T follicular helper cell (primary cell): ENCODE data around the gene TMEM128.
"Not testable (repeated sequence)": the region's sequence is repeated elsewhere in the genome, so short reads cannot be mapped to it uniquely, and the experiment has no call there.

ENCODE experiments used
- DNase-seq: peaks from one replicate; pipeline ENCODE4 v3.0.0-alpha.2; 2020; ENCODE audit warnings: low read depth
- total RNA-seq, 2 experiments: gene quantifications; one replicate each; lab custom pipeline; 2026; lab: John Stamatoyannopoulos, UW

The TMEM128 gene, protein sequence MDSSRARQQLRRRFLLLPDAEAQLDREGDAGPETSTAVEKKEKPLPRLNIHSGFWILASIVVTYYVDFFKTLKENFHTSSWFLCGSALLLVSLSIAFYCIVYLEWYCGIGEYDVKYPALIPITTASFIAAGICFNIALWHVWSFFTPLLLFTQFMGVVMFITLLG
- 19.2 to 19.8 reads per million in 2 experiments for total RNA-seq

DNA sequence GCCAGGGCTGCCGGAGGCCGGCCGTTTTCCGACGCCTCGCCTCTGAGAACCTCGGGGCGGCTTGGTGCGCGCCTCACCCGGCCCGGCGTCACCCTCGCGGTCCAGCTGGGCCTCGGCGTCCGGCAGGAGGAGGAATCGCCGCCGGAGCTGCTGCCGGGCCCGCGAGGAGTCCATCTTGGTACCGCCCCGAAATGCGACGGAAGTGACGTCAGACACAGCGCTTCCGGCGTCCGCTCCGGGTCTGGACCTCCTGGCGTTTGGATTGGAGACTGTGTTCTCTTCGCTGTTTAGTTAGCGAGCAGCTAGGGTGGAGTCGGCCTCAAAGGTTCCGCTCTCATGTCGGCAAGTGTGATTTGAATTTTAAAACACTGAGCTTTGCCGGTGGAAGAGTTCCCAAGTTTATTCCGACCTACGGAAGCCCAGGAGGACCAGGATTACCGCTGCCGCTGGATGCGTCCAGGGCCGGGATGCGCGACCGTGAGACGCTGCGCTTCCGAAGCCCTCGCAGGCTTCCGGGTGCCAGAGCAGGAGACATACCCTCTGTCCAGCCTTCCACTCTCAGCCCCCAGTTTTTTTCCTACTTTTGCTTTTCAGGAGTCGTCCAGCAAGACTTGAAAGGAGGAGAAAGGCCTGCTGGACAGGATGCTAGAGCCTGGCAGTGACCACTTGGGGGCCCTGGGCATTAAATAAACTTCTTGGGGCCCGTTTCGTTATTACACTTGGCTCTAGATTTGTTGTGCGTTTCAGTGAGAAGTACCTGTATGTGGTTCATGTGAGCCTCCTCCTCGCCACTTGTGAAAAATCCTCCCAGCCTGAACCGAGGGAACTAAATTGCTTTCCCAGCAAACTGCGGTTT, at the start of gene TMEM128:
TSS of gene TMEM128 (minus strand) at position 195 of the 856 bp plus-strand sequence. CDS start at position 174, 21 bp downstream.
- DNase-seq = peak; percentile 87

DNA sequence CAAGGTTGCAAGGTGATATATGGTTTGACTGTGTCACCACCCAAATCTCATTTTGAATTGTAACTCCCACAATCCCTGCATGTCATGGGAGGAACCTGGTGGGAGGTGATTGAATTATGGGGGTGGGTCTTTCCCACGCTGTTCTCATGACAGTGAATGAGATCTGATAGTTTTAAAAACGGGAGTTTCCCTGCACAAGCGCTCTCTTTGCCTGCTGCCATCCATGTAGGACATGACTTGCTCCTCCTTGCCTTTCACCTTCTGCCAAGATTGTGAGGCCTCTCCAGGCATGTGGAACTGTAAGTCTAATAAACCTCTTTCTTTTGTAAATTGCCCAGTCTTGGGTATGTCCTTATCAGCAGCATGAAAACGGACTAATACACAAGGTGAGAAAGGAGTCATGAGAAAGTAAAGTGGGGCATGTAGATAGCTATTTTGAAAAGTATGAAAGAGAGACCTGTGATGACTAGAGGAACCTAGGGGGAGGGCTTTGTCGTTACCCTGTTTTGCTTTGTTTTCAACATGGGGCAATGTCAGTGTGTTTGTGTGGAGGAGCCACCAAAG, 48.3 kb upstream of the TMEM128 start:
- no peak for DNase-seq

DNA sequence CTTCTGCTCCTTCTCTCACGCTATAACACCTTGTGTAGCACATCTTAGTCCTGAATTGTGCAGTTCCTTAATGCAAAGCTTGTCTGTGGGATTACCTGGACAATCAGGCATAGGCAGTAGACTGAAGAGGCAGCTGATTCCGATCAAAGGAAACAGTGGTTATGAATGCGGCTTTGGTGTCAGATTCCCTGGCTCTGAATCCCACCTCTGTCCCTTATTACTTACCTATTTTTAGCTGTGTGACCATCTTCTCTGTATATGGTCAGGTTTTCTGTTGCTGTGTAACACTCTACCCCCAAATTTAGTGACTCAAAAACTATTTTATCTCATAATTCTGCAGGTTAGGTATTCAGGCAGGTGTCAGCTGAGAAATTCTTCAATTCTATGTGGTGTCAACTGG, 45.3 kb upstream of the TMEM128 start:
- no peak for DNase-seq

DNA sequence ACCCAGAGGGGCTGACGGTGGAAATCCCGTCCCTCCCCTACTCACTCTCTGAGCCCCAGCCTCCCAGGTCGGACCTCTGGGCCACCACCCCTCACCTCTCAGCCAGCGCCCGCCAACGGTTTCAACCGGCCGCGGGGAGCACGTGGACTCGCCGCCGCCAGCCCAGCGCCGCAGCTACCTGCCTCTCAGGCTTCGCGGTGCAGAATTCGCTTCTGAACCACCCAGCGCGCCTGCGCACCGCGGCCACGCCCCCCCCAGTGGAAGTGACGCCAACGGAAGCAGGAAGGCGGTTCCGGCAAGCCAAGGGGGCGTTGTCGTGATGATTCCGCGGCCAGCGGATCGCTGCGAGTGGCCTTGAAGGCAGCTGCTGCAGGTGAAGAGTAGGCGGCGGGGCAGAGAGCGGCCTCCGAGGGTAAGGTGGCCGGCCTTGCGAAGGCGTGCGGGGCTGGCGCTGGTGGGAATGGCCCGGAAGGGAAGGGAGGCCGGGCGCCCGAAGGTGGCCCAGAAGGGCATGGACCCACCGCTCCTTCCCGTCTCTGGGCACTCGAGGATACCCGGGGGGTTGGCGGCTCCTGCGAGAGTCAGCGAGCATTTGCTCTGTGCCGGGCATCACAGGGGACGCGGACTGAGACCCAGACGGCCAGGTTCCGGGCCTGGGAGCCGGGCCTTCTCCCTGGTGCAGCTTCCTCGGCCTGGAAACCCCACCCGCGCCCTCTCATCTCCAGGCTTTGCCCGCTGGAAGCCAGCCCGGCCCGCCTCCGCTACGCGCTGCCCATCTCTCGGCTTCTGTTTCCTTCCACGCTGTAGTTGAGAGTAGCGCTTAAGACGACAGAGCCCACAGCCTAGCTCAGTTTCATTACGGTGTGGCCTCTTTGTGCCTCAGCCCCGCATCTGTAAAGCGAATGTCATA, 42.2 kb upstream of the TMEM128 start, which contains the start of the genes LYAR and ZBTB49:
TSS of gene LYAR (minus strand) at position 214 of the 910 bp plus-strand sequence. CDS start 6,412 bp downstream, outside the sequence.
TSS of gene ZBTB49 (plus strand) at position 311 of the 910 bp plus-strand sequence. CDS start 9,695 bp downstream, outside the sequence.
- DNase-seq = peak; percentile 95

DNA sequence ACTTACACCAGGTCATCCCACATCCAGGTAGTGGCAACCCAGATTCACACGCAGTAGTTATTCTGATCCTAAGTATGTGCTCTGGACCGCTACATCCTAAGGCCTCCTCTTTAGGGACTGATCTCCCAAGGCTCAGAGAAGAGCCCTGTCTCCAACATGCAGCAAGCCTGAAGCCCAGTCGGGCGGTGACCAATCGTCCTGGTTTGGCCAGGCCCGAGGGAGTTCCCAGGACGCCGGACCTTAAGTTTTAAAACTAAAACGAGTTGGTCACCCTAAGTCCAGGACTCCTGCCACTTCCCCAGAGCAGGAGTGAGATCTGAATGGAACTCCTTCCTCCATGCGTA, 41.5 kb upstream of the TMEM128 start:
- no peak for DNase-seq

DNA sequence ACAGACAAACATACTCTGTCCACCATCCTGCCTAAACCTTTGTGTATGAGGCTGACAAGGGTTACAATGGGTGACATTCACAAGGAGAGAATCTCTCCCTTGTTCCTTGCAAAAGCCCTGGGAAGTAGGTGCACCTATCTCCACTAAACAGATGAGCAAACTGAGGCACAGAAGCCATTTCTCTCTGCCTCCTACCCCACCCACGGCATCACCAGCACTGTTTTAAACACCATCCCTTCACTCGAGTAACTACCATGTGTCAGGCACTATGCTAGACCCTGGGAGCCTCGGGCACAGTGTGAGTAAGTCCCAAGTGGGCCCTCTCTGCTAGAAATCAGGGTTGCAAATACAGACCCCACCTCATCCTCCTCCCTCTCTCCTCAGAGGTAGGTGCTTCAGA, 41.0 kb upstream of the TMEM128 start:
- no peak for DNase-seq

DNA sequence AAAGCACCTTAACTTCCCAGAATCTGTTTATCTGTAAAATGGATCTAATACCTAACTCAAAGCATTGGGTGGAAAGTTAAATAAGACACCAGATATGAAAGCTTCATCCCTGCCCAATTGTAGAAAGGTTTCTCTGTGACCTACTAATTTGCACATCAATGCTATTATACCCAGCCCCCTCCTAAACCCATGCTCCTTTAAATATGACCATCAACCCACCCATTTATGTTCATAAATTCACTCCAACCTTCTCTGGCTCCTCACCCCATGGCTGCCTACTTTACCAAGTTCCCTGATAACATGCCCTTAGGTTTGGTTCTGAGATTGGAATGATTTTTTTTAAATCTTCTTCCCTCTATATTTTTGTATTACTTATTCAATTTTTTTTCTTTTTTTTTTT, 40.1 kb upstream of the TMEM128 start:
- DNase-seq = no peak

DNA sequence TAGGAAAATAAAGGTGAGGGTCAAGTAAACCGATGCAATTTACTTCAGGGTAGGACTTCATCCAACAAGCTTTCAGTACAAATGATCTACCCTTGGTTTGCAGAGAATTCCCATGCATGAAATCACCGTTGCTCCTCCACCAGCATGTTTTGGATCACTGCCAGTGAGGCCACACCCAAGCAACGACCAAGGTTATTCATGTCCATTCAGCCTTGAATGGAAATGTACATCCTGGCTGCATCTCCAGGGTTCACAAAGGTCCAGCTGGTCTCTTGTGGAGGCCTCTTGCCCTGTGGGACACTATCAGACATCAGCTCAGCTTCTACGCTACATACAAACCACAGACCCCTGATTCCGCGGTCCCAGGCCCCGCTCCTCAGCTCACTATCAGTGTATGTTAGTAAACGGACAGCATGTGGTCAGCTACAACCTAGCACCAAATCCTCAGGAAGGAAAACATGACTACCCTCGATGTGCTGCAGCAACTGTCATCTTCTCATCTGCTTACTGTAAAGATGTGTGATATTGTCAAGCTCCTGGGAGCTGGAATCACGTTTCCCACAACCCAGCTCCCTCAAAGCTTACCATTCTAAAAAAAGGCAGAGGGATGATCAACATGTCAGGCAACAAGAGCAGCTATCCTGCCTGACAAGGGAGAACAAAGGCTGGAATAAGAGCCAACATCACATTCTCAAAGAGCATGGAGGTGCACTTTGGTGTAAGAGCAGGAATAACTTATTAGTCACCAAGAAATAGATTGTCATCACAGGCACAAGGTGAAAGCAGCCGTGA, 37.0 kb upstream of the TMEM128 start:
- DNase-seq = no peak

DNA sequence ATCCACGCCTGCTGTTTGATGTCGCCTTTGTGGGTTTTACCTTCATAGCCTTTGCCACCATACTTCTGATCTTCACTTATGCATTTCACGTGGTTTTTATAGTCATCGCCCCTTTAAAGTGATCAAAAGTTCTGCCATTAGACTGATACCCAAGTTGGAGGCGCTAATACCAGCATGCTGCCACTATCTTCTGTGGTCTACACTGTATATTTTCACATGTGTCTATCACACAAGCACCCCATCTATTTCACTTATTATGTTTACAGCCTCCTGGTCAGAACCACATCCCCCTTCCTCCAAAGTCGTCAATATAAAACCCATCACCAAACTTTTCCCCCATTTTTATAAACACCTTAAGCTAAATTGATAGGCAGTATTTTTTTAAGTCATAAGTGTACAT, 33.8 kb upstream of the TMEM128 start:
- no peak for DNase-seq

DNA sequence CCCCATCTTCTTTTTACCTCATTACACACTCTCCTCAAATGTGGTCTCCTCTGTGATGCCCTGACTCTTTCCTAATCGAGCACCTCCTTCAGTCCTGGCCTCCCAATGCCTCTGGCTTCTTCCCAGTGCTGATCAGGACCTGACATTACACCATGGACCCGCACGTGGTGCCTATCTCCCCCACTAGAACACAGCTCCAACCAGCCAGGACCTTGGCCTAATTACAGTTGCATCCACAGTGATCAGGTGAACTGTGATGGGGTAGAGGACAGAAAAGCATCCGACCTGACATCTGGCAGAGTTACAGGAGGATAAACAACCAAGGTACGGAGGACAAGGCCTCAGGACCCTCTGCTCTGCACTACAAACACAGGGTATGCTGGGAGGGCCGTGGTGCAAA, 29.5 kb upstream of the TMEM128 start:
- no peak for DNase-seq

DNA sequence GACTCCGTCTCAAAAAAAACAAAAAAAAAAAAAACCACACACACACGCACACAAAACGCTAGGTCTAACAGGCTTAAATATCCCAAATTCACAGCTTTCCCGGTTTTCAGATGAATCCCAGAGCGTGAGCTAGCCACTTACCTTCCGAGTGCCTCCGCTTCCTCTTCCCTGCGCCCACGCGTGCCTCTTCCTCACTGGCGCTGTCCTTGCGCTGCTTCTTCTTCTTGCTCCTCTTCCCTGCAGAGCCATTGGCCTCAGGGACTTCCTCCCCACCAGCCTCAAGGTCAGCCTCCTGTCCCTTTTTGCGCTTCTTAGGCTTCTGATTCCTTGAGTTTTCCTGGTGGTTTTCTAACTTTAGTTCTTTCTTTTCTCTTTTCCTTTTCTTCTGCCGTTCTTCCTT, 26.2 kb upstream of the TMEM128 start:
- DNase-seq = no peak

DNA sequence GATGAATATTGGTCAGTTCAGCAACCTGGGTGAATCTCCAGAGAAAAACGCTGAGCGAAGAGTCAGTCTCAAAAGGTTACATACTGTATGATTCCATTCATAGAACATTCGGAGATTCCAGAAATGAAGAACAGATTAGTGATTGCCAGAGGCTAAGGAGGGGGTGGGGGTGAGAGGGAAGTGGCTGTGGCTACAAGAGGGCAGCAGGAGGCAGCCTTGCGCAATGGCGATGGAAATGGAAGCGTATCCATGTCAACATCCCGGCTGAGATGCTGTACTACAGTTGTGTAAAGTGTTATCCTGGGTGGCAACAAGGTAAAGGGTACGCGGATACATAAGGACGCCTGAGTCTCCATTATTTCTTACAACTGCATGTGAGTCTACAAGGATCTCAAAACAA, 23.9 kb upstream of the TMEM128 start:
- DNase-seq = no peak

DNA sequence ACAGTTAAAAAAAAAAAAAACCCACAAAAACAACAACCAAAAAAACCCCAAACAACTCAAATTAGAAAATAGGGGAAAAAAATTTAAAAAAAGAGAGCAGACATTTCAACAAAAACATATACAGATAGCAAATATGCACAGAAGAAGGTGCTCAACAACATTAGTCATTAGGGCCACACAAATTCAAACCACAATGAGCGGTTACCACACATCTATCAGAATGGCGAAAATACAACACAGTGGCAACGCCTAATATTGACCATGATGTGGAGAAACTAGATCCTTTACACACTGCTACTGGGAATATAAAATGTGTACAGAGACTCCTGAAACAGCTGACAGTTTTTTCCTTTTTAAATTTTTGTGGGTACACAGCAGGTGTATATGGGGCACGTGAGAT, 22.5 kb upstream of the TMEM128 start:
- DNase-seq = no peak

DNA sequence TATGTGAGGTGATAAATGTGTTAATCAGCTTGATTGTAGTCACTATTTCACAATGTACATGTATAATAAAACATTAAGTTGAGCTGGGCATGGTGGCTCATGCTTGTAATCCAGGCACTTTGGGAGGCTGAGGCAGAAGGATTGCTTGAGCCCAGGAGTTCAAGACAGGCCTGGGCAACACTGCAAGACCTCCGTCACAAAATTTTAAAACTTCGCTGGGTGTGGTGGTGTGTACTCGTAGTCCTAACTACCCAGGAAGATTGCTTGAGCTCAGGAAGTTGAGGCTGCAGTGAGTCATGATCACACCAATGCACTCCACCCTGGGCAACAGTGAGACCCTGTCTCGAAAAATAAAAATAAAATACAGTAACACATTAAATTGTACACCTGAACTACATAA, 21.8 kb upstream of the TMEM128 start:
- DNase-seq = no peak

DNA sequence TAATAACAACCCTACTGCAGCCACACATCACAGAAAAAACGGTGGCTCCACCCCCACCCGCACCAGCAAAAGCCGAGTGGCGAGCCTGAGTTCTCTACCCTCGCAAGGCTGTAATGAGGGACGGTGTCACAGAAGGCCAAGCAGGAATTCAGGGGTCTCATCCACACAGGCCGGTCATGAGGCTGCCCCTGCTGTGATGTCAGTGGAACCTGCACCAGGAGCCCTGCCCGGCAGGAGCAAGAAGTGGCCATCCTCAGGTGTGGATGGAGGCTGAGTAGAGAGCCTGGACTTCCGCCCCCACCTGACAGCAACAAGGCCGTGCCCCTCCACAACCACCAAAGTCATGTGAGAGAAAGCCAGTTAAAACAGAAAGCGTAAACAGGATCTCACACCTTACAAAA, 21.3 kb upstream of the TMEM128 start:
- no peak for DNase-seq

DNA sequence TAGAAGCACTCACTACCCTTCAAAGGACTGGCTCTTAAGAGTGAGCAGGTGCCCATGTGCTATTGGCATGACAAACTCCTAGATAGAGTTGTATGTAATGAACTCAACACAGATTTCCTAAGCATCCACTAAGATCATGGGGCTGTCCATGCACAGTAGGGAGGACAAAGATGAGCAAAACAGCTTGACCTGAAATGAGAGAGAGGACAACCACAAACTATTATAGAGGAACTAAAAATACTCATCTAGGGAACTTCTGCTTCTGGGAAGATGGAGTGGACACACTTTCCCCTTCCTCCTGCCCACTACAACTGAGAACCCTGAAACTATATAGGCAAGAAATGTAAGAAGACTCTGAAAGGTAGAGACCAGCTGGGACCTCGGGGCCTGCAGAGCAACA, 20.8 kb upstream of the TMEM128 start:
- no peak for DNase-seq

DNA sequence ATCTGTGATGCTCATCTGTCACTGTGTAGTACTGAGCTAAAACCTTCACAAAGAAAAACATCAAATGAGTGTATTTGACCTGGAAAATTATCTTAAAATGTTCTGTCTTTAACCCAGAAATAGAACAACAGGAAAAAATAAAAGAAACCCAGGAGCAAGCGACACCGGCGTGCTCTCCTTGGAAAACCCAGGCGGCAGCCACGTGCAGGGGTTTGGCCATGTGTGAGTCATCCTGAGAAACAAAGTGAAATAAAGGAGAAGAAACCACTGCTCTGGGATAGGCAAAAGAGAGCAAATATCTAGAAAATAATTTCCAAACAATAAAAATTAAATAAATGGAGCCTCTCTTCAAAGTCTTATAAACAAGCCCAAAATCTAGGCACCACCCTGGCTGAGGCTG, 20.0 kb upstream of the TMEM128 start:
- DNase-seq = no peak

DNA sequence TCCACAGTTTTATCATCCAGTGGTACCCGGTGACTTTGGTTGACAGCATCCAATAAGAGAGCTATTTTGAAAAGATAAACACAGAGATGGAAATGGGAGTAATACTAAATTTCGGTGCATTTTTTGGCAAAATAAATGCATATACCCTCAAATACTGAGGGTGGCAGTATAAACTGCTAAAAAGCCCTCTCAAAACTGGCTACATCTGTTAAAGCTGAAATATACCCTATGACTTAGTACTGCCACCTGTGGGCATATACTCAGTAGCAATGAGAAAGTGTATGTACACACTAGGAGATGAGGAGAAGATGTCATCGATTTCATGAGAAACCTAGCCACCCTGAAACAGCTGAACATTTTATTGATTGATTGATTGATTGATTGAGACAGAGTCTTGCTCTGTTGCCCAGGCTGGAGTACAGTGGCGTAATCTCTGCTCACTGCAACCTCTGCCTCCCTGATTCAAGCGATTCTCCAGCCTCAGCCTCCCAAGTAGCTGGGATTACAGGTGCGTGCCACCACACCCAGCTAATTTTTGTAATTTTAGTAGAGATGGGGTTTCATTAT, 12.2 kb upstream of the TMEM128 start:
- no peak for DNase-seq

DNA sequence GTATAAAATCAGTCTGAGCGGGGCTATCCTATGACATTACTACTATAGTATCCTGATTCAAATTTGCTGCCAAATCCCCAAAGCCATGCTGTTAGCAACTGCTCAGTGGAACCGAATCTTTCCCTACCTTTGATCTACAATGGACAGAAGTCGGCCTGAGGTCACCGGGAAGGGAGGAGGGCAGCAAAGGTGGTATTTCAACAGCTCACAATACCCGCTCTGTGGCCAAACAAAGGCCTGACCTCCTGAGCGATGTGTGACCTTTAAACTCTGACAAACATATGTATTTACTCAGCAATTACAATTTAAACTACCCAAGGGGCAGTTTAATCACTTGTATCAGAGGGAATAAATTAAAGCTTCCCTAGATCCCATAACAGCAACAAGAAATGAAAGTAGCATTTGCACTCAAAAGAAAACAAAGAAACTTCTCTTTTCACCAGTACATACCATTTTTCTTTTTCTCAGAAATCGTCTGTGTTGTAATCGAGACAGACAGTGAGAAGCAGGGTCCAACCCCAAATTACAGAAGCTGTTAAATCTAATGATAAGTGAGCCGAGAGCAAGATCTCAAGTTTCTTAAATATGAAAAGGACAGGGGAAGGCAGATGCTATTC, 11.6 kb upstream of the TMEM128 start:
- DNase-seq = no peak

DNA sequence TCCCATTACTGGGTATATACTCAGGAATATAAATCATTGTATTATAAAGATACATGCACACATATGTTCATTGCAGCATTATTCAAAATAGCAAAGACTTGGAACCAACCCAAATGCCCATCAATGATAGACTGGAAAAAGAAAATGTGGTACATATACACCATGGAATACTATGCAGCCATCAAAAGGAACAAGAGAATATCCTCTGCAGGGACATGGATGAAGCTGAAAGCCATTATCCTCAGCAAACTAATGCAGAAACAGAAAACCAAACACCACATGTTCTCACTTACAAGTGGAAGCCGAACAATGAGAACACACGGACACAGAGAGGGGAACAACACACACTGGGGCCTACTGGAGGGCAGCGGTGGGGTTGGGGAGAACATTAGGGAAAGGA, 9.7 kb upstream of the TMEM128 start:
- not testable (repeated sequence) for DNase-seq
